Astrocyte (in vitro differentiated cells and primary cell): ENCODE results near the gene KIF21B.

ENCODE experiments used
- CTCF ChIP-seq: IDR thresholded peaks from 2 replicates; pipeline ENCODE4 v1.5.1; 2011; ENCODE audit warnings: low read depth, mild to moderate bottlenecking, inconsistent platforms, low read length, moderate library complexity; ENCODE audit not compliant: insufficient read depth
- EZH2 ChIP-seq: IDR thresholded peaks from 2 replicates; pipeline ENCODE4 v1.6.1; 2012; ENCODE audit warnings: mild to moderate bottlenecking, low read length, inconsistent platforms; ENCODE audit not compliant: insufficient read depth

GRCh38 chr1:201072149-201072548, 48.6 kb upstream of the KIF21B start:
- TF ChIP-seq CTCF (no peak), EZH2 (no peak)
